A549 treated with RU486 at 1 μM for 4 hours (cell line): ENCODE measurements around the gene SRSF4. TPM values are rescaled to one million over a fixed set of nuclear protein-coding genes. Genes with fewer than 3 reads are reported as not detected.

Experiments
- total RNA-seq: library from RNA; stranded (reverse); fragments of 200-300 nt; extraction: Qiagen RNA extraction; gene quantifications from 5 replicates; pipeline ENCODE4 v1.2.3, GENCODE V29; 2022; ENCODE audit warnings: low read depth

Gene SRSF4
- 43.8 to 51.7 TPM (median 47.6 TPM) in 5 replicates for total RNA-seq

GRCh38 chr1:29181413-29182225 lies at the start of gene SRSF4:
Gene SRSF4 (minus strand): TSS chr1:29181900. CDS start chr1:29181752, 148 bp downstream.

DNA sequence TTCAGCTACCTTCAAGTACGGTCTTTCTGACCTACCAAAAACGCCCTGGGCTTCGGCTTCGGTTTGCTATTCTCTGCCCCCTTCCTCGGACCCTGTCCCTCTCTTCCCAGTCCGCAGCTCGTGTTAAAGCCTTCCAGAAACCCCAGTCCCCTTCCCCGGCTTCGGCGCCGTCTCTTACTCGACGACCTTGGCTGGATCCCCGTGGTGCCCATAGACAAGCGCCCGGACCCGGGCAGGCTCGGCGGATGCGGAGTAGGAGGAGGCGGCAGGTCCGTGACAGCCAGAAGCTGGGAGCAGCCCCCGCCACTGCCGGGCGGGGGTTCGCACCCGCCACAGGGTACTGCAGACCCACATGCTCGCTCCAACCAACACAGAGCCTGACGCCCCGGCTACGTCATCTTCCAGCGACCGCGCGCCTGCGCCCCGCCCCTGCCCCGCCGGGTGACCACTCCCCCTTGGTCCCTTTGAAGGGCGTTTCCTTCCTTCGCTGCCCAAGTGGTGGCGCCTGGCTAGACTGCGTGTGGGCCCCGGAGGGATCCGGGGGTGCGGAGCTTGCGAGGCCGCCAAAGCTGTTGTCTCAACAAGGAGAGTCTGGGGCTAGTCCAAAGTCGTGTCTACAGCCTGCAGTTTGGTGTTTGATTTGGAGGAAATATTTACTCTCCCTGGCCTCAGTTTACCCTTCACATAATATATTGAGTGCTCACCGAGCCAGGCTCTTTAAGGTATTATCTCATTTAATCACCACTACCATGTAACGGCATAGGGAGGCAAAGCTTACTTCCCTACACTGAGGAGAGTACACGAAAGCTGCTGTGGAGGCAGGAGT lies 49.1 kb upstream of the SRSF4 start, which contains the start of gene MECR:
MECR (minus strand) TSS at position 382 of the 826 bp plus-strand sequence; CDS start at position 354, 28 bp downstream.

GRCh38 chr1:29123887-29124365 lies 57.8 kb downstream of the SRSF4 start, which contains the start of gene TMEM200B:
Gene TMEM200B (minus strand): TSS chr1:29123903. CDS start chr1:29121828, 2,075 bp downstream.

Other genes with a start within 250 kb of the SRSF4 start
- 0.07 to 0.16 TPM (median 0.15 TPM) in 4 of 5 replicates, not detected in the other for gene TMEM200B, start 58.0 kb downstream of the SRSF4 start, total RNA-seq
- gene MECR, start 49.0 kb upstream of the SRSF4 start, total RNA-seq: 19.3 to 21.0 TPM (median 20.4 TPM) in 5 replicates
- gene PTPRU, start 54.6 kb upstream of the SRSF4 start, total RNA-seq: 5.7 to 8.2 TPM (median 7.3 TPM) in 5 replicates